ENCODE results near the gene PRR35. TPM values are rescaled to one million over a fixed set of nuclear protein-coding genes. Genes with fewer than 3 reads are reported as not detected.

Gene PRR35
- total RNA-seq, 1 donor from 2014 or later = not detected

DNA sequence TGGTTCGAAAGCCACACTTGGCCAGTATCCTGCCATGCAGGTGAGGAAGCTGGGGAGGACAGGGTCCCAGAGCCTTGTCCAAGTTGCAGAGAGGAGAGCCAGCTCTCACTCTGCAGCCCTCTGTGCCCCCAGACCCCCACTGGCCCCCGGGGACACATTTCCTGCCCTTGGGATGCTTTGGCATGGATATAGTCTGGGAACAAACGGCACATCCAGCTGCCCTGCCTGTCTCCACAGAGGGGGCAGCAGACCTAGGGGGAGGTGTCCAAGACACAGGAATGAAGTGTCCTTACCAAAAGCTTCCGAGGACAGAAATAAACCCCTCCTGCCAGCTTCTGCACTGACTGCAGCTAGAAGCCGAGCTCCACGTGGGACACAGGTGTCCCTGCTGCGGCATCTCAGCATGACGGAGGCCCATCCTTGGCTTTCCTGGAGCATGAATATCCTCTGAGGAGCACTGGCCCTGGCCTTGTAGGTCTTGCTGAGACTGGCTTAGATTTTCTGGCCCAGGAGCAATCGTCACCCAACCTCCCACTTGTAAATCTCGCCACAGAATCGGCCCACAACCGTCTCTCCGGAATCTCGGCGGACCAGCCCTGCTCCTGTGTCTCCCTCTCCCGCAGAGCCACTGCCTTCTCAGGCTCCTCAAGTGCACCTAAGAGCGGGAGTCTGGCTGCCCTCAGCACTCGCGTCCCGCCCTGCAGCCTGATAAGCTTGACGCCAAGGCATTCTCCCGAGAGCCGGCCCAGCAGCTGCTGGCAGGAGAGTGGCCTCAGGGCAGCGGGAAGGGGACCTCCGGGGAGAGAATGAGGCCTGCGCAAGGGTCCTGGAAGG lies 33.8 kb upstream of the PRR35 start:
- intact Hi-C loops (cut with DNase I) = no loop called here
- peak; percentile 5 for ATAC-seq
- no peak for DNase-seq (ENCODE audit: low spot score)

DNA sequence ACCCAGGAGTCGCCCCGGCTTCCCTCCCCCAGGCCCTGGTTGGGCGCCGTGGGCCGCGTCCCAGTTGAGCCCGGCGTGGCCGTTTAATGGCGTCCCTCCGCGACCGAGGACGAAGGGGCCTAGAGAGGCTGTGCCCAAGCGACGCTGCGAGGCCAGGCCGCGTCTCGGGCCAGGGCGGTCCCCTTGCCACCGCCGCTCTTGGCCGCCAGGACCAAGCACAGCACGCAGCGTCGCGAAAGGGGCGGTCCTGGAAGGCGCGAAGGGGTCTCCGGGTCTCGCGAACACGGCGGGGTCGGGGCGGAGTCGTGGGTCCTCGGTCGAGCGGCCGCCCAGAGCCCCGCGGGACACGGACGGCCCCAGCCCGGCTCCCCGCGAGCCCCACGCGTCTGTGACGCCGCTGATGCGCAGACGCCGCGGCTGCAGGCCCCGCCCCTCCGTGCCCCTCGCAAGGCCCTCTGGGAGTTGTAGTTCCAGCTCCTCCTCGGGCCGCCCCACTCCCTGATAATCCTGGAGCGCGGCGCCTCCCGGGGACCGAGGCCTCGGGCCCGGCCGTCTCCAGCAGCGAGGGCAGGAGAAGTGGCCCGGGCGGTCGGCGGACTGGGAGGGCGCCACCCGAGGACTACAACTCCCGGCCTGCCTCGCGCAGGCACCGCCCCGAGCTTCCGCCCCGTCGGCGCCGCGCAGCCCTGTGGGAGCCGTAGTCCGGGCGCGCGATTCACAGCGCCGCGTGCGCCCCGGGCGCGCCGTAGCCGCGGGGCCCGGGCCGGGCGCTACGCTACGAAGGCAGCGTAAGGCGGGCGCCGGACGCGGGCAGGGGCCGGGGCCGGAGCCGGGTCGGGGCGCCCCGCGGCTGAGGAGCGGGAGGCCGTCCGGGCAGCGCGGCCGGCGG lies 32.9 kb upstream of the PRR35 start, which contains the start of gene CAPN15:
Gene CAPN15, plus strand, starts transcription at position 698 of the 889 bp plus-strand sequence. CDS start 19,127 bp downstream, outside the sequence.
- peak; percentile 94 for DNase-seq (ENCODE audit: low spot score)
- ATAC-seq = peak; percentile 89
- intact Hi-C loops (cut with DNase I) = no loop called here

DNA sequence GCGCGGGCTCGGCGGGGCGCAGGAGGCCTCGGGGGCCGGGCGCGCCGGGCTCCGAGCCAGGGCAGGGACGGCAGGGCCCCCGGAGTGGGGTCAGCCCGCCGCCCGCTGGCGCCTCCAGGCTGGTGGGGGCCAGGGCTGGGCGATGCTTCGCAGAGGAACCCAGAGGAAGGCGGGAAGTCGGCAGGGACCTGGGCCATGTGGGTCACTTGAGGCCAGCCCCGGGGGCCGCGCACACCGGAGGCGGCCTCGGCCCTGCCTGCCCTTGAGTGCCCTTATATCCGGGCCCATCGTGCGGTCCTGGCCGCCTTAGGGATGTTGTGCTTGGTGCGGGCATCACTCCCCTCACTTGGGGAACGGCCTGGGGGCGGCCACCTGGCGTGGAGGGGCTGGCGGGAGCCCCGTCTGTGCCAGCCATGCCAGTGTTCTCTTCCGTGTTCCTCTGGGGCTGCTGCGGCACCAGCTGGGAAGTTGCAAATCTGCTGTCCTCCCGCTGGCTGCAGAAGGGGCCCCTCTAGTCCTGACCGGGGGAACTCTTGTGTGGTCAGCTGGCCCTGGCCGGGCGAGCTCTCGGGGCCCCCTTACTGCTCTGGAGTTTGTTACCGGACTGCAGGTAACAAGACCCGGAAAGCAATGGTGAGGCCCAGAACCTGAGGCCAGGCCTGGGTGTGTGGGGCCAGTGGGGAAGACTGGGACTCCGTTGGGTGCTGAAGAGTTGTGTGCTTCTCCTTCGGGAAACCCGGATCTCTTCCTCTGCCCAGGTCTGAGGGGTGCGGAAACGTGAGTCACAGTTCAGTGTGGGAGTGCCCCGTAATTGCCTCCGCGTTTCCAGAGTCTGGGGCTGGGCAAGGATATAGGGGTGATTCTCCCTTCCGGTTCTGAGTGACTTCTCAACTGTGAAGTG lies 31.8 kb upstream of the PRR35 start:
- no peak for DNase-seq (ENCODE audit: low spot score)
- intact Hi-C loops (cut with DNase I) = no loop called here

DNA sequence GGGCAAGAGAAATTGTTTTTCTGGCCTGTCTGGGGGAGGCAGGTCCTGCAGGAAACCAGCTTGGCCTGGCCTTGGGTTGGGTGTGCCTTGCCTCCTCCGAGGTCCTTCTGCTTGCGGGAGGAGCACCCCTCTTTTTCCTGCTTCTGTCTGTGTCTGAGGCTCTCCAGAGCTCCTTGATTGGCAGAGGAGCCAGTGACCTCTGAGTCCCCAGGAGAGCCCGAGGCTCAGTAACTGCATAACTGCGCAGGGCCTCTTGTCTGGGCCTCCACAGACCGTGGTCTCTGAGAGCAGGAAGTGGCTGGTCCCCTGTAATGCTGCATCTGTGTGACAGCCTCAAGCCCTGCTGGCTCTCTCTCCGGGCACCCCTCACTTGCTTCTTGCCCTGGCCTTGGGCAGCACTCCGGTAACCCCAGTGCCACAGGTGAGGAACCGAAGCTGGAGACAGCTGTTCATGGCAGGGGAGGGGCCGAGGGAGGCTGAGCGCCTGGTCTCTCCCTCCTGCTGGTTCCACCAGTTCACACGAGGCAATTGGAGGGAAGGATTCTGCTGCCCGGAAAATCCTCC lies 31.1 kb upstream of the PRR35 start:
- intact Hi-C loops (cut with DNase I) = no loop called here
- DNase-seq (ENCODE audit: low spot score) (no peak), ATAC-seq (no peak)

More for the DNA sequence above, 31.8 kb upstream of the PRR35 start:
- peak; percentile 2 for ATAC-seq

DNA sequence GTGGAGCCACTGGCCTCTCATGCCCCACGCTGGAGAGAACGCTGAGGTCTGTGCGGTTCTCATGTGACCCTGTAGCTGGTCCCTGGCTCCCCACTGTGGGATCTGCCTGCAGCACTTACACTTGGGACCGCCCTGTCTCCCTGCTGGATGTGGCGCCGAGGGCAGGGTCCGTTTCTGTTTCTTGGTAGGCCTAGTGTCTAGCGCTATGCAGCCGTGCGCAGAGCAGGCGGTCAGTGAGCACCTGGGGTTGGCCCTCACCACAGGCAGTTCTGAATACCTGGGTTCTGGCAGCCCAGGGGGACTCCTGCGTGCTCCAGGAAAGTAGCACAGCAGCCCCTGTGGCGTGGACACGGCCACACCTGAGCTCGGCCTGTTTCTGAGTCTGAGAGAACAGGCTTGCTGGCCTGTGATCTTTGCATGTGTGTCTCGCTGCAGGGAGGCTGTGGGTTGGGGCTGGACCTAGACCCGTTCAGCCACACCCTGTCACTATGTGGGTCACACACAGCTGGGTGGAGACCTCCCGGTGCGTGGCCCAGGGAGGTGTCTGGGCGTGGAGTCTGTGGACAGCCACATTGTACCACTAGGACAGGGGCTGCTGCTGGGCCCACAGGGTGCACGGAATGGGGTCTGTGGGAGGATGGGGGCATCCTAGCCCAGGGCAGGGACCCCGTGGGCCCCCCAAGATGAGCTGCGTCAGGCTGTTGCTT lies 29.9 kb upstream of the PRR35 start:
- ATAC-seq = no peak
- intact Hi-C loops (cut with DNase I) = no loop called here
- no peak for DNase-seq (ENCODE audit: low spot score)

GRCh38 chr16:531494-532125 lies 28.6 kb upstream of the PRR35 start:
- DNase-seq (ENCODE audit: low spot score) (no peak), ATAC-seq (no peak)
- intact Hi-C loops (cut with DNase I) = no loop called here

GRCh38 chr16:533391-534123 lies 26.6 kb upstream of the PRR35 start:
- ATAC-seq (no peak), DNase-seq (ENCODE audit: low spot score) (no peak)
- intact Hi-C loops (cut with DNase I) = no loop called here

- no peak for ATAC-seq
- intact Hi-C loops (cut with DNase I) = no loop called here
- no peak for DNase-seq (ENCODE audit: low spot score)
Measured at GRCh38 chr16:534135-534534, 26.1 kb upstream of the PRR35 start.

- intact Hi-C loops (cut with DNase I) = no loop called here
- no peak for DNase-seq (ENCODE audit: low spot score)
- no peak for ATAC-seq
Measured at GRCh38 chr16:534856-535445, 25.2 kb upstream of the PRR35 start.

DNA sequence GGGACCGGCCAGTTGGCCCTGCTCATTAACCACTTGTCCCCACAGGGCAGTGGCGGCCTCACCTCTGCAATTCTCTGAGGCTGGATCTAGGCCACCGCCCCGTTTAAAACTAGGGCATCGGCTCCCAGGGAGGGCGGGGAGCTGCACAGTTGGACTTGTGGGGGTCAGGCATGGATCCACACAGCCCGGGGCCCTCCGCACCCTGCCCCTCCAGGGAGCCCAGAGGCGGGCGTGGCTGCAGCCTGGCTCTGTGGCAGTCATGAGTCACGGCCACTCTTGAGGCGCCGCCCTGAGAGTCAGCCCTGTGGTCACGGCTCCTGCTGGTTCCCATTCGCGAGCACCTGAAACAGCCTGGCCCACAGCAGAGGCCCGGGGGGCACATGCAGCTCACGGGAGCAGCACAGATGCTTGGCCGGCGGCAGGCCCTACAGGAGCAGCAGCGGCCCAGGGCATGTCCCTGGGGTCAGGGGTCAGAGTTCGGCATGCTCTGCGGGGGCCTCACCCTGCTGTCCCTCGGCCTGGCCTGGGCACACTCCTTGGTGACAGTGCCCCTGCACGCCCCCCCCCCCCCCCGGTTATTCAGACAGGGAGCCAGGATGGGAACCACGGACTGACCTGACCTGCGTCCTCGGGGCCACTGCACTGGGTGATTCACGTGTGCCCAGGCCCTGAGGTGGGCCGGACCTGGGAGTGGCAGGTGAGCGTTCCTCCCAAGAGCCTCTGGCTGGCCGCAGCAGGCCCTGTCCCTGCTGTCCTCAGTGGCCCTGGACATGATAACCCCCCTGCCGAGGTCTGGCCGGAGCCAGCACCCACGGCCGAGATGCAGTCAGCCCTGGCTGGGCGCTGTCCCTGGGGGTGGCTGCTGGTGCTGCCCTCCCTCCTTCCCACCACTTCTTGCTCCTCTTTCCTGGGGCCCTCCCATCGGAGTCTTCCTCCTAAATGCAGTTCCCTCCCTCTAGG lies 24.5 kb upstream of the PRR35 start:
- no peak for ATAC-seq
- no peak for DNase-seq (ENCODE audit: low spot score)
- intact Hi-C loops (cut with DNase I) = no loop called here

DNA sequence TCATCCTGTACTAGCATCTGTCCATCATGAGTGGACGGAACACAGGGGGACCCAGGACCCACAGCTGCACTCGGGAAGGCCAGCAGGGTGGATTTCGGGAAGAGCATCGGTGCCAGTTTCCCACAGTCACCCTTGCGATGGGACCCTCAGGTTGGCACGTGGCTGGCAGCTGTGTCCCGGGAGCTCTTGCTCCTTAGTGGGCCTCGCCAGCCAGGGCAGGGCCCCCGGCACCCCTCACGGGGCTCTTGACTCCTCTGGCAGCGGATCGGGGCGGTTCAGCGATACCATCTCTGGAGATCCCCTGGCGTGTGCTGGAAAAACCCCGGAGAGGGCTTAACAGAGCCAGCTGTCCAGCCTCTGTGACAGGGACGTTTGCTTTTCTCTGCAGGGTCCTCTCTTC lies 23.4 kb upstream of the PRR35 start:
- no peak for ATAC-seq
- intact Hi-C loops (cut with DNase I) = no loop called here
- no peak for DNase-seq (ENCODE audit: low spot score)

DNA sequence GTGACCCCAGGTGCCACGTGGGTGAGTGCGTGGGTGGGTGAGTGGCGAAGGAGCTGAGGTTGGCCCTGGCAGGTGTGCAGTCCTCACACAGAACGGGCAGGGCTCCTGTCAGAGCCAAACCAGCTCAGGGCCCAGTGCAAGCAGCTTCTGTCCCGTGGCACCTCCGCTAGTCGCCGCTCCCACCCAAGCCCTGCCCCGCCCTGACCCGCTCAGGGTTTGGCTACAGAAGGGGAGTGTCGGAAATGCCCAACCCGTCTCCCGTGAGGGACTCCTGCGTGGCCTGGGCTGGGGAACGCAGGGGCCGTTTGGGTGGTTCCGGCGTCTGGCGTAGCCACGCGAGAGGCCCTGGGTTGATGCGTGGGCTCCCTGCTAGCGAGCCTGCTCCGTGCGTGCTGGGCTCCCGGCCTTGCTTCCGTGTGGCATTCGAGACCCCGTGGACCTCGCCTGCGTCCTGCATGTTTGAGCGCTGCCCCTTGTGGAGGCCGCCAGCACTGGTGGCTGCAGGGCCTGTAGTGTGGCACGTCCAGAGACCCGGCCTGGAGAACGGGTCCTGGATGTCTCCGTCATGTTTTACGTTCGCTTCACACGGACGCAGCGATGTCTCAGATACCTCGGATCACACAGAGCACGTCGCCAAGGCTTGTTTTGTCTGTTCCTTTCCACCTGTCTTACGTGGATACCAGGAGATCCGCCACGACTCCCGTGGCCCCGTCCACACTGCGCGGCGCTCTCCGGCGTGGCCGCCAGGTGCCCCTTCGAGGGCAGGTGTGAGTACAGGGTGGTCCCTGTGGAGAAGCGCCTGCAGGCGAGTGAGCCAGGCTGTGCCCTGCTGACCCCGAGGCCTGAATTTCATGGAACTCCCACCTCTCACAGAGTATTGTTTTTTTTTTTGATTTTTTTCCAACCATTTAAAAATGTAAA lies 22.5 kb upstream of the PRR35 start:
- DNase-seq (ENCODE audit: low spot score) = no peak
- intact Hi-C loops (cut with DNase I) = no loop called here
- ATAC-seq = no peak

DNA sequence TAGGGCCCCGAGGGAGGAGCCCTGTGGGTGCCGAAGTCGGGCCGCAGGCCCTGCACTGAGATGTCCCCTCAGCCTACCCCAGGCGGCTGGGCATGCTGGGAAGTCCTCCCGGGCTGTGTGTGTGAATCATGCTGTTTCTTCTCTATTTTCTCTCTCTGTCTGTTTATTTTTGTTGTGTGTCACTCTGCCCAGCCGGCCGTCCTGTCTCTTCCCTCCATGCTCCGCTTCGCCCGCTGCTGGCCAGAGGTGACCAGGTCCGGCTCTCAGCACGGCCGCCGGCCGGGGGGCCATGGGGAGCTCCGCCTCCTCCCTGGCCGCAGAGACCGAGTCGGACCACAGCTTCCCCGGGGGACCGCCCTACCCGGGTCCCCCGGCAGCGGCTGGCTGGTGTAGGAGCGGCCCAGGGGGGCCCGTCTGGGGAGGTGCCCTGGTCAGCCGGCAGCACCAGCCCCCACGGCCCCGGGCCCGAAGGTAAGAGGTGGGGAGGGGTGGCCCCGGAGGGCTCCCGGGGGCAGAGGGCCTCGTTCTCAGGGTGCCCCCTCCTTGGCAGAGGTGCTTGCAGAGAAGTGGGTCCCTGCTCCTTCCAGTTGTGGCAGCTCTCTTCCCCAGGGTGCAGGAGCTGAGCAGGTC lies 20.2 kb upstream of the PRR35 start:
- no peak for ATAC-seq
- intact Hi-C loops (cut with DNase I) = no loop called here
- DNase-seq (ENCODE audit: low spot score) = no peak

DNA sequence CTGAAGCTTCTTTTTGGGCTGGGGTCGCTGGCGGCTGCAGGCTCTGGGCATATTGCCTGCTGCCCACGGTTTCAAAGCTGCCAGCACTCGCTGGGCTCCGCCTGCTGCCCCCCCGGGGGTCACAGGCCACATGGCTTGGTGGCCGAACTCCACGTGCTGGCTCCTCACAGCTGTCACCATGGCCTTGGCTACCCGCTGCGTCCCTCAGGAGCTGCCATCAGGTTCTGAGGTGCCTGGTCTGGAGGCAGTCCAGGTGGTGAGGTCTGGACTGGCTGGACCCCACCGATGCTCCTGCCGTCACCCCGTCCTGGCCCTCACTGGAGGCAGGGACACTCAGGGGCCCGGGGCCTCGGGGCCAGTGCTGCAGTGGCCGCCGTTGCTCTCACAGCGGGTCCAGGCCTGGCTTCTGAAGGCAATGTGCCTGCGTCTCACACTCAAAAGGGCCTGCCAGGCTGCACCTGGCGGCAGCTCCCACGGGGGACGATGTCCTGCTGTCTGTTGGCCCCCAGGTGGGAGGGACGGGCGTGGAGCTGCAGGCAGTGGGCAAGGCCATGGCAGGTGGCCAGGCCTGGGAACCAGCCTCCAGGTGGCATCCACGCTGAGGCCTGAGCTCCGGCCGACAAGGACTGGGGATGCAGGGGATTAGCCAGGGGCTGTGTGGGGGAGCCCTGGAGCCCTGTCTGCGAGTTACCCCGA lies 19.4 kb upstream of the PRR35 start:
- ATAC-seq = no peak
- intact Hi-C loops (cut with DNase I) = no loop called here

More for the DNA sequence above, 19.4 kb upstream of the PRR35 start:
- DNase-seq (ENCODE audit: low spot score) = no peak

All from sciatic nerve (tissue), 2 donors.